ENCODE data around the gene JAKMIP3.

The JAKMIP3 gene

GRCh38 chr10:132113766-132114365 is 48.1 kb downstream of the JAKMIP3 start:
- no peak for DNase-seq

GRCh38 chr10:132114953-132115520 is 49.3 kb downstream of the JAKMIP3 start:
- DNase-seq = no peak

Measured in fibroblast of skin of abdomen (primary cell).